PC-9 (cell line): ENCODE data around the gene NOC2L. TPM values are rescaled to one million over a fixed set of nuclear protein-coding genes. Genes with fewer than 3 reads are reported as not detected.

Source experiments
- BruUV-seq: library from RNA; stranded (reverse); fragments of 400-500 nt; replicated peaks from 2 replicates; lab custom pipeline; 2021; lab: Mats Ljungman, UMichigan
- CTCF ChIA-PET: fragments of 300-600 bp; sonication (Branson Sonifier 250); formaldehyde crosslinking; loops from one replicate; lab custom pipeline; 2022; ENCODE audit warnings: antibody characterized with exemption; lab: Charles Lee
- POLR2A ChIA-PET: fragments of 300-600 bp; sonication (Branson Sonifier 250); formaldehyde crosslinking; loops from one replicate; lab custom pipeline; 2022; ENCODE audit warnings: antibody characterized with exemption; ENCODE audit not compliant: unreplicated experiment; lab: Charles Lee
- DNase-seq, 2 experiments: peaks; one replicate each; pipeline versions ENCODE4 v3.0.0 to v3.0.0-alpha.2; 2015 to 2022; ENCODE audit warnings: mixed read lengths in 1 of 2
- H2AFZ ChIP-seq: fragments of 200-600 bp; sonication (generic); 2 replicates; pipeline ENCODE4 v1.8.1; 2017; ENCODE audit warnings: antibody characterized with exemption
- H3F3A ChIP-seq: fragments of 200-600 bp; sonication (generic); 2 replicates; pipeline ENCODE4 v1.8.1; 2017; ENCODE audit warnings: antibody characterized with exemption, mild to moderate bottlenecking, low read depth; ENCODE audit not compliant: insufficient read depth
- H3K27ac ChIP-seq: fragments of 200-600 bp; sonication (generic); 2 replicates; pipeline ENCODE4 v1.6.1; 2016; ENCODE audit warnings: mixed run types
- H3K27me3 ChIP-seq: fragments of 200-600 bp; sonication (generic); 2 replicates; pipeline ENCODE4 v1.6.1; 2016; ENCODE audit warnings: low read depth, mixed run types; ENCODE audit not compliant: insufficient read depth
- H3K36me3 ChIP-seq: fragments of 200-600 bp; sonication (generic); 2 replicates; pipeline ENCODE4 v1.6.1; 2016; ENCODE audit warnings: low read depth, mixed run types
- H3K4me1 ChIP-seq: fragments of 200-600 bp; sonication (generic); replicated peaks from 2 replicates; pipeline ENCODE4 v1.6.1; 2016; ENCODE audit warnings: mixed run types; ENCODE audit not compliant: insufficient read depth
- H3K4me2 ChIP-seq: fragments of 200-600 bp; sonication (generic); 2 replicates; pipeline ENCODE4 v1.6.1; 2017; ENCODE audit warnings: mixed run types
- H3K4me3 ChIP-seq: fragments of 200-600 bp; sonication (generic); 2 replicates; pipeline ENCODE4 v1.6.1; 2016; ENCODE audit warnings: mixed run types
- H3K79me2 ChIP-seq: fragments of 200-600 bp; sonication (generic); 2 replicates; pipeline ENCODE4 v1.6.1; 2017; ENCODE audit warnings: low read depth, mixed run types
- H3K9me2 ChIP-seq: fragments of 200-600 bp; sonication (generic); 2 replicates; pipeline ENCODE4 v1.8.1; 2017; ENCODE audit warnings: mild to moderate bottlenecking; ENCODE audit not compliant: insufficient read depth
- H3K9me3 ChIP-seq: fragments of 200-600 bp; sonication (generic); 2 replicates; pipeline ENCODE4 v1.8.1; 2016; ENCODE audit warnings: low read depth; ENCODE audit not compliant: insufficient read depth
- H4K20me1 ChIP-seq: fragments of 200-600 bp; sonication (generic); 2 replicates; pipeline ENCODE4 v1.8.1; 2017; ENCODE audit not compliant: insufficient read depth
- EZH2 ChIP-seq: fragments of 200-600 bp; sonication (generic); IDR thresholded peaks from 2 replicates; pipeline ENCODE4 v1.8.0; 2017; ENCODE audit warnings: antibody characterized with exemption, low read depth
- intact Hi-C: fragments of 100-400 bp; cut with micrococcal nuclease; formaldehyde crosslinking; loops from one replicate; pipeline ENCODE4 v1.10.0; 2022; ENCODE audit not compliant: unreplicated experiment
- total RNA-seq: library from RNA; stranded (reverse); gene quantifications from 2 replicates; pipeline ENCODE4 v1.2.3, GENCODE V29; 2021
- TF ChIP-seq, protein P1 (sequence below): fragments of 200-600 bp; sonication (generic); conservative IDR thresholded peaks from 2 replicates; pipeline ENCODE4 v1.6.1; 2017; ENCODE audit warnings: mixed run types, antibody characterized with exemption, mild to moderate bottlenecking, moderate library complexity

Gene NOC2L
- total RNA-seq, 1 experiment from 2014 or later, result 86.4 TPM

DNA sequence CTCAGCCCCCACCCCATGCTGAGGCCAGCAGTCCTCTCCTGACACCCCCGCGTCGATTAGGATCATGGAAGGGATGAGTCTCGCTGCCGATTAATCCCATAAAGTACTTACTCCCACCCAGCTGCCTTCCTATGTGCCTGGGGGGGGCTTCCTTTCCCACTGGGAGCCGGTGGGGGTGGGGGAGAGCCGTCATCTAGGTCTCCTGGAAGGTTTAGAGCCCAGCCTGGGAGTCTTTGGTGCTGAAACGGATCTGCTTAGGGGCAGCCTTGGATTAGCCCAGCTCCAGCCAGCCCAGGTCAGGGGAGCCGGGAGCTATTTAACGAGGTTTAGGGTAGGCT, 25.5 kb downstream of the NOC2L start:
- no peaks in the 10 kb centered on the region for H3K9me3 ChIP-seq
- H4K20me1 ChIP-seq, result no peaks in the 10 kb centered on the region; the same call in 1 of the 2 replicates
- no peak overlapping the region for H3K27ac ChIP-seq
- TF ChIP-seq, protein P1, sequence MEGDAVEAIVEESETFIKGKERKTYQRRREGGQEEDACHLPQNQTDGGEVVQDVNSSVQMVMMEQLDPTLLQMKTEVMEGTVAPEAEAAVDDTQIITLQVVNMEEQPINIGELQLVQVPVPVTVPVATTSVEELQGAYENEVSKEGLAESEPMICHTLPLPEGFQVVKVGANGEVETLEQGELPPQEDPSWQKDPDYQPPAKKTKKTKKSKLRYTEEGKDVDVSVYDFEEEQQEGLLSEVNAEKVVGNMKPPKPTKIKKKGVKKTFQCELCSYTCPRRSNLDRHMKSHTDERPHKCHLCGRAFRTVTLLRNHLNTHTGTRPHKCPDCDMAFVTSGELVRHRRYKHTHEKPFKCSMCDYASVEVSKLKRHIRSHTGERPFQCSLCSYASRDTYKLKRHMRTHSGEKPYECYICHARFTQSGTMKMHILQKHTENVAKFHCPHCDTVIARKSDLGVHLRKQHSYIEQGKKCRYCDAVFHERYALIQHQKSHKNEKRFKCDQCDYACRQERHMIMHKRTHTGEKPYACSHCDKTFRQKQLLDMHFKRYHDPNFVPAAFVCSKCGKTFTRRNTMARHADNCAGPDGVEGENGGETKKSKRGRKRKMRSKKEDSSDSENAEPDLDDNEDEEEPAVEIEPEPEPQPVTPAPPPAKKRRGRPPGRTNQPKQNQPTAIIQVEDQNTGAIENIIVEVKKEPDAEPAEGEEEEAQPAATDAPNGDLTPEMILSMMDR, result no peak
- no peak for TF ChIP-seq EZH2
- no peak overlapping the region for H2AFZ ChIP-seq
- peak overlapping the region; percentile 76 for H3K4me2 ChIP-seq
- BruUV-seq, result no TSS peak
- H3K4me1 ChIP-seq, result peaks cover 30% of the 10 kb centered on the region
- DNase-seq, result no peak
- peaks cover 19% of the 10 kb centered on the region for H3K27me3 ChIP-seq
- H3K79me2 ChIP-seq, result no peaks in the 10 kb centered on the region
- H3K9me2 ChIP-seq, result no peaks in the 10 kb centered on the region
- no peaks in the 10 kb centered on the region for H3K36me3 ChIP-seq
- POLR2A ChIA-PET, result no interaction called here
- H3K4me3 ChIP-seq, result no peak overlapping the region
- CTCF ChIA-PET, result interaction anchor here (0.6 kb wide), 2 partner anchors 11 to 48 kb away, joined by 3 read pairs; no protein-coding TSS in a partner anchor
- intact Hi-C loops, result no loop called here
- H3F3A ChIP-seq, result peaks cover 33% of the 10 kb centered on the region

DNA sequence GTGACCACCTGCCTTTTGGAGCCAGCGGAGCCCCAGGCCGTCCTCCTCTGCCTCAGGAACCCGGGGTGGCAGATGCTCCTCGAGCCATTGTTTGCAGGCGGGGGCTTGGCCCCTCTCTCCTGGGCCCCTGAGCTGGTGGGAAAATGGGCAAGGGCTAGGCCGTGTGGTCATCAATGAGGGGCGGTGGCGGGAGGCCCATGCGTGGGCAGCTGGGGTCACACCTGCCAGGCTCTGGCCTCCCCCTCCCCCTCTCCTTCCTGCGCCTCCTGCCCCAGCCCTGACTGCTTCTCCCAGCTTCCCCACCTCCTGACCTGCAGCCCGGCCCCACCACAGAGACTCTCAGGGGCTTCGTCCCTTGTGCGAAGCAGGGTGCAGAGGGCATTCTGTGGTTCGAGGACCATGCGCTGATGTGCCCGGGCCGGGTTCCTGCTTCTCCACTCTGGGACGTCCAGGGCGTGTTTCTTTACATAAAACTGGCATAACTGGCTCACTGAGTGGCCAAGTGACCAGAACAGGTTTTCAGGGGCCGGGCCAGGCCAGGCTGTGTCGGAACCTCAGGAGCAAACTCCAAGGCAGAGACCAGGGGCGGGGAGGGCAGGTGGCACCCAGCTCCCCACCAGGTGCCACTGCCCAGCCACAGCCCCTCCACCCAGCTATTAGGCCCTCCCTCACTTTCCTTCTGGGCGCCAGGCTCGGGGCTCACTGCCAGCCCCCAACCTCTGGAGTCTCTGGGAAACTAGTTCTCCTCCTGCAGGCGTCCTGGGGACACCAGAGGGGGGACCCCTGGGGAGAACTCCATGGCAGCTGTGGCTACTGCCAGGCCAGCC, 26.1 kb downstream of the NOC2L start:
- Histone ChIP-seq H2AFZ (no peak overlapping the region), H3K27ac (no peak overlapping the region), H3K4me3 (no peak overlapping the region), H4K20me1 (no peaks in the 10 kb centered on the region; the same call in 1 of the 2 replicates), H3K9me2 (no peaks in the 10 kb centered on the region), H3K79me2 (no peaks in the 10 kb centered on the region), H3K9me3 (no peaks in the 10 kb centered on the region), H3F3A (peaks cover 33% of the 10 kb centered on the region), H3K4me1 (peaks cover 24% of the 10 kb centered on the region), H3K36me3 (no peaks in the 10 kb centered on the region), H3K27me3 (peaks cover 19% of the 10 kb centered on the region), H3K4me2 (peak overlapping the region; percentile 76)
- intact Hi-C loops, result no loop called here
- ChIA-PET CTCF (interaction anchor here (0.6 kb wide), 2 partner anchors 12 to 48 kb away, joined by 3 read pairs; no protein-coding TSS in a partner anchor), POLR2A (no interaction called here)
- TF ChIP-seq, protein P1, result no peak
- TF ChIP-seq EZH2, result no peak
- DNase-seq, result peak; percentile 75 to 86
- no TSS peak for BruUV-seq

DNA sequence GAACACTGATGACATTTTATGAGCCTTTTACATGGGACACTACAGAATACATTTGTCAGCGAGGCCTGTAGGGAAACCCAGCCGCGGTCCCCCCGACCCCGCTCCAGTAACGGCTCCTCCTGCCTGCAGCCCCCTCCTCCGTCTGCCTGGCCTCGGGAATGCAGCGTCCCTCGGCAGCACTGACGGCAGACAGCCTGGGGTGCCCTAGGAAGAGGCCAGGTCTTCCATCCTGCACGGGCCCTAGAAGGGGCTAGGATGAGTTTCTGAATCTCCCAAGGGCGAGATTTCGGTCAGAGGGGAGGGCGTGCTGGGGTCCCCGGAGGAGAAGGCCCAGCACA, 26.9 kb downstream of the NOC2L start:
- no peak overlapping the region for H2AFZ ChIP-seq
- intact Hi-C loops, result no loop called here
- peaks cover 22% of the 10 kb centered on the region for H3K4me1 ChIP-seq
- POLR2A ChIA-PET, result no interaction called here
- CTCF ChIA-PET, result no interaction called here
- peaks cover 27% of the 10 kb centered on the region for H3K27me3 ChIP-seq
- H3F3A ChIP-seq, result peaks cover 33% of the 10 kb centered on the region
- no peak overlapping the region for H3K27ac ChIP-seq
- TF ChIP-seq, protein P1, result no peak
- TF ChIP-seq EZH2, result no peak
- H3K4me2 ChIP-seq, result no peak overlapping the region
- H3K79me2 ChIP-seq, result no peaks in the 10 kb centered on the region
- DNase-seq, result no peak
- H3K4me3 ChIP-seq, result no peak overlapping the region
- H3K9me3 ChIP-seq, result no peaks in the 10 kb centered on the region
- no TSS peak for BruUV-seq
- no peaks in the 10 kb centered on the region for H3K9me2 ChIP-seq
- H4K20me1 ChIP-seq, result no peaks in the 10 kb centered on the region; the same call in 1 of the 2 replicates
- no peaks in the 10 kb centered on the region for H3K36me3 ChIP-seq
